HEK293 (cell line): ENCODE results near the gene TMEM184C.

ENCODE experiments used
- CTCF ChIA-PET: fragments of 350-600 bp; formaldehyde crosslinking; extraction: SDS; loops from one replicate; lab custom pipeline; 2021; ENCODE audit warnings: antibody characterized with exemption; lab: Yijun Ruan, JAX
- POLR2A ChIA-PET: fragments of 300-600 bp; formaldehyde crosslinking; extraction: SDS; loops from one replicate; lab custom pipeline; 2020; ENCODE audit warnings: antibody characterized with exemption, inconsistent platforms; lab: Yijun Ruan, JAX
- H3K27ac ChIP-seq: fragments of 200-500 bp; sonication (Bioruptor generic); 2 replicates; pipeline ENCODE4 v1.5.1; 2014; ENCODE audit warnings: low read depth, low read length, control low read depth, inconsistent platforms; ENCODE audit errors: extremely low read depth
- H3K36me3 ChIP-seq, 2 experiments: fragments of 200-500 bp in 1 of 2; sonication (Bioruptor generic) in 1 of 2; 1 replicate in 1 of 2; 2 replicates in 1 of 2; pipeline ENCODE4 v1.5.1; 2014 to 2017; ENCODE audit warnings: inconsistent platforms in 2 of 2, low read length in 2 of 2; ENCODE audit not compliant: control insufficient read depth in 2 of 2, insufficient read depth in 1 of 2
- H3K4me1 ChIP-seq: fragments of 200-500 bp; sonication (Bioruptor generic); 2 replicates; pipeline ENCODE4 v1.5.1; 2014; ENCODE audit warnings: mild to moderate bottlenecking, low read length, inconsistent platforms; ENCODE audit not compliant: control insufficient read depth, insufficient read depth
- H3K4me3 ChIP-seq: 2 replicates; pipeline ENCODE4 v1.5.1; 2011; ENCODE audit warnings: low read depth, mild to moderate bottlenecking, control low read depth, low read length, moderate library complexity
- H3K9me3 ChIP-seq: fragments of 200-500 bp; sonication (Bioruptor generic); 2 replicates; pipeline ENCODE4 v1.5.1; 2014; ENCODE audit warnings: low read depth, low read length, inconsistent platforms; ENCODE audit not compliant: control insufficient read depth, insufficient read depth
- BCL11B ChIP-seq: fragments of 450-650 bp; formaldehyde crosslinking; IDR thresholded peaks from 2 replicates; pipeline ENCODE4 v1.5.1; 2016; ENCODE audit warnings: low read depth, missing biosample characterization, missing genetic modification characterization
- FEZF1 ChIP-seq: fragments of 450-650 bp; formaldehyde crosslinking; IDR thresholded peaks from 2 replicates; pipeline ENCODE4 v1.5.1; 2016; ENCODE audit warnings: missing biosample characterization, missing genetic modification characterization
- MZF1 ChIP-seq: fragments of 450-650 bp; formaldehyde crosslinking; IDR thresholded peaks from 2 replicates; pipeline ENCODE4 v1.5.1; 2017; ENCODE audit warnings: missing biosample characterization, missing genetic modification characterization, borderline replicate concordance
- ZBTB20 ChIP-seq: fragments of 450-650 bp; formaldehyde crosslinking; IDR thresholded peaks from 2 replicates; pipeline ENCODE4 v1.5.1; 2016; ENCODE audit warnings: missing biosample characterization, missing genetic modification characterization
- ZNF155 ChIP-seq: fragments of 450-650 bp; formaldehyde crosslinking; IDR thresholded peaks from 2 replicates; pipeline ENCODE4 v1.5.1; 2016; ENCODE audit warnings: missing biosample characterization, missing genetic modification characterization
- ZNF175 ChIP-seq: fragments of 450-650 bp; formaldehyde crosslinking; IDR thresholded peaks from 2 replicates; pipeline ENCODE4 v1.5.1; 2016; ENCODE audit warnings: missing biosample characterization, missing genetic modification characterization
- ZNF19 ChIP-seq: fragments of 450-650 bp; formaldehyde crosslinking; IDR thresholded peaks from 2 replicates; pipeline ENCODE4; 2016; ENCODE audit warnings: missing biosample characterization, missing genetic modification characterization, low read depth
- ZNF24 ChIP-seq: fragments of 450-650 bp; formaldehyde crosslinking; IDR thresholded peaks from 2 replicates; pipeline ENCODE4 v1.5.1; 2016; ENCODE audit warnings: missing biosample characterization, missing genetic modification characterization
- ZNF248 ChIP-seq: fragments of 450-650 bp; formaldehyde crosslinking; IDR thresholded peaks from 2 replicates; pipeline ENCODE4 v1.5.1; 2017; ENCODE audit warnings: missing biosample characterization, missing genetic modification characterization
- ZNF341 ChIP-seq: fragments of 450-650 bp; formaldehyde crosslinking; IDR thresholded peaks from 2 replicates; pipeline ENCODE4; 2016; ENCODE audit warnings: low read depth, missing biosample characterization, missing genetic modification characterization
- ZNF394 ChIP-seq: fragments of 450-650 bp; formaldehyde crosslinking; IDR thresholded peaks from 2 replicates; pipeline ENCODE4 v1.5.1; 2016; ENCODE audit warnings: missing biosample characterization, missing genetic modification characterization, mild to moderate bottlenecking, moderate library complexity, borderline replicate concordance
- ZNF48 ChIP-seq: fragments of 450-650 bp; formaldehyde crosslinking; IDR thresholded peaks from 2 replicates; pipeline ENCODE4 v1.5.1; 2016; ENCODE audit warnings: missing biosample characterization, missing genetic modification characterization
- ZNF510 ChIP-seq: fragments of 450-650 bp; formaldehyde crosslinking; IDR thresholded peaks from 2 replicates; pipeline ENCODE4 v1.5.1; 2018; ENCODE audit warnings: mild to moderate bottlenecking, missing genetic modification characterization, missing biosample characterization; ENCODE audit not compliant: insufficient replicate concordance
- ZNF558 ChIP-seq: fragments of 450-650 bp; formaldehyde crosslinking; IDR thresholded peaks from 2 replicates; pipeline ENCODE4 v1.5.1; 2016; ENCODE audit warnings: missing biosample characterization, missing genetic modification characterization
- ZNF585B ChIP-seq: fragments of 450-650 bp; formaldehyde crosslinking; IDR thresholded peaks from 2 replicates; pipeline ENCODE4 v1.5.1; 2016; ENCODE audit warnings: missing biosample characterization, missing genetic modification characterization
- ZNF621 ChIP-seq: fragments of 450-650 bp; formaldehyde crosslinking; IDR thresholded peaks from 2 replicates; pipeline ENCODE4 v1.5.1; 2017; ENCODE audit warnings: missing biosample characterization, missing genetic modification characterization
- TF ChIP-seq, protein P1 (sequence below): fragments of 450-650 bp; formaldehyde crosslinking; IDR thresholded peaks from 2 replicates; pipeline ENCODE4 v1.5.1; 2016; ENCODE audit warnings: missing biosample characterization, missing genetic modification characterization
- TF ChIP-seq, protein P2 (sequence below): fragments of 450-650 bp; formaldehyde crosslinking; IDR thresholded peaks from 2 replicates; pipeline ENCODE4 v1.5.1; 2016; ENCODE audit warnings: missing biosample characterization, missing genetic modification characterization, borderline replicate concordance
- TF ChIP-seq, protein P3 (sequence below): sonication (generic); formaldehyde crosslinking; IDR thresholded peaks from 2 replicates; pipeline ENCODE4 v1.8.1; 2022; ENCODE audit warnings: mild to moderate bottlenecking, moderate library complexity, missing genetic modification reagents
- TF ChIP-seq, protein P4 (sequence below): fragments of 450-650 bp; formaldehyde crosslinking; IDR thresholded peaks from 2 replicates; pipeline ENCODE4 v1.5.1; 2017; ENCODE audit warnings: missing biosample characterization, missing genetic modification characterization

TMEM184C gene

DNA sequence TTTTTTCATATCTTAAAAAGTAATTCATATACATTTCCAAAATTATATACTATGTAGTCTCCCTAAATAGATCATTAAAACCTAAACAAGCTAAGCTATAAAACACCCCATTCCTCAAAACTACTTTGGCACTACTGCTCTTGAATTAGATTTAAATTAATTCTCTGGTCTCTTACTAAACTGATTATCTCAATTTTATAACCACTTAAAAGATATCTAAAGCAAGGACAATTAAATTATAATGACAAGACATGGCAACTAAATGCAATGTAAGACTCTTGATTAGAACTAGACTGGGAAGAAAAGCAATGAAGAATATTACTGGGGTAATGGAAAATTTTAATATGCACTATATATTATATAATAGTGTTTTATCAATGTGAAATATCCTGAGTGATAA is 27.9 kb downstream of the TMEM184C start (continued):
- TF ChIP-seq, protein P1, sequence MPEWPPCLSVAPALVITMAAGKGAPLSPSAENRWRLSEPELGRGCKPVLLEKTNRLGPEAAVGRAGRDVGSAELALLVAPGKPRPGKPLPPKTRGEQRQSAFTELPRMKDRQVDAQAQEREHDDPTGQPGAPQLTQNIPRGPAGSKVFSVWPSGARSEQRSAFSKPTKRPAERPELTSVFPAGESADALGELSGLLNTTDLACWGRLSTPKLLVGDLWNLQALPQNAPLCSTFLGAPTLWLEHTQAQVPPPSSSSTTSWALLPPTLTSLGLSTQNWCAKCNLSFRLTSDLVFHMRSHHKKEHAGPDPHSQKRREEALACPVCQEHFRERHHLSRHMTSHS (tag by site-specific recombination), result no peak
- TF ChIP-seq ZNF394 (tag by site-specific recombination) (no peak), ZNF341 (tag by site-specific recombination) (no peak), ZNF155 (no peak), ZNF585B (tag by site-specific recombination) (no peak), ZNF510 (tag by site-specific recombination) (no peak)
- TF ChIP-seq, protein P2, sequence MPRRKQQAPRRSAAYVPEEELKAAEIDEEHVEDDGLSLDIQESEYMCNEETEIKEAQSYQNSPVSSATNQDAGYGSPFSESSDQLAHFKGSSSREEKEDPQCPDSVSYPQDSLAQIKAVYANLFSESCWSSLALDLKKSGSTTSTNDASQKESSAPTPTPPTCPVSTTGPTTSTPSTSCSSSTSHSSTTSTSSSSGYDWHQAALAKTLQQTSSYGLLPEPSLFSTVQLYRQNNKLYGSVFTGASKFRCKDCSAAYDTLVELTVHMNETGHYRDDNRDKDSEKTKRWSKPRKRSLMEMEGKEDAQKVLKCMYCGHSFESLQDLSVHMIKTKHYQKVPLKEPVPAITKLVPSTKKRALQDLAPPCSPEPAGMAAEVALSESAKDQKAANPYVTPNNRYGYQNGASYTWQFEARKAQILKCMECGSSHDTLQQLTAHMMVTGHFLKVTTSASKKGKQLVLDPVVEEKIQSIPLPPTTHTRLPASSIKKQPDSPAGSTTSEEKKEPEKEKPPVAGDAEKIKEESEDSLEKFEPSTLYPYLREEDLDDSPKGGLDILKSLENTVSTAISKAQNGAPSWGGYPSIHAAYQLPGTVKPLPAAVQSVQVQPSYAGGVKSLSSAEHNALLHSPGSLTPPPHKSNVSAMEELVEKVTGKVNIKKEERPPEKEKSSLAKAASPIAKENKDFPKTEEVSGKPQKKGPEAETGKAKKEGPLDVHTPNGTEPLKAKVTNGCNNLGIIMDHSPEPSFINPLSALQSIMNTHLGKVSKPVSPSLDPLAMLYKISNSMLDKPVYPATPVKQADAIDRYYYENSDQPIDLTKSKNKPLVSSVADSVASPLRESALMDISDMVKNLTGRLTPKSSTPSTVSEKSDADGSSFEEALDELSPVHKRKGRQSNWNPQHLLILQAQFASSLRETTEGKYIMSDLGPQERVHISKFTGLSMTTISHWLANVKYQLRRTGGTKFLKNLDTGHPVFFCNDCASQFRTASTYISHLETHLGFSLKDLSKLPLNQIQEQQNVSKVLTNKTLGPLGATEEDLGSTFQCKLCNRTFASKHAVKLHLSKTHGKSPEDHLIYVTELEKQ, result no peak

DNA sequence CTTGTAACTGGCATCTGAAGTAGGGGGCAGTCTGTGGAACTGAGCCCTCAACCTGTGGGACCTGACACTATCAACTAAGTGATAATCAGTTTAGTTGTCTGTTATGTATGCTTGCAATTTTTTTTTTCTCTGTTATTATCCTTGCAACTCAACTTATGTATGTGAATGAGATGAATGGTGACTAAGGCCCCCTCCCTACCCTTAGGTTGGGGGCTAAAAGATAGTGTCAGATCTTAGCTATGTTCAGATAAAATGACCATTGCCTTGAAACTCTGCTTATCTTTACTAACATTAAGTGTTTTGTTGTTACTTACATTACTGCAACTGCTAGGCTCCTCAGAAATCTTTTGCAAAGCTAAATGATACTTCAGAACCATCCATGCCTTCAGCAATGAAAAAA is 31.5 kb downstream of the TMEM184C start:
- H3K4me1 ChIP-seq, result no peaks in the 10 kb centered on the region
- ChIA-PET POLR2A (no interaction called here), CTCF (no interaction called here)
- TF ChIP-seq ZBTB20 (tag by site-specific recombination) (no peak), ZNF510 (tag by site-specific recombination) (no peak), MZF1 (tag by site-specific recombination) (no peak), ZNF175 (tag by site-specific recombination) (no peak), FEZF1 (tag by site-specific recombination) (no peak), ZNF248 (tag by site-specific recombination) (no peak), BCL11B (tag by site-specific recombination) (no peak), ZNF155 (no peak), ZNF19 (no peak), ZNF621 (tag by site-specific recombination) (no peak), ZNF24 (tag by site-specific recombination) (no peak), ZNF48 (tag by site-specific recombination) (no peak), ZNF558 (tag by site-specific recombination) (no peak)
- TF ChIP-seq, protein P2, result no peak
- TF ChIP-seq, protein P3, sequence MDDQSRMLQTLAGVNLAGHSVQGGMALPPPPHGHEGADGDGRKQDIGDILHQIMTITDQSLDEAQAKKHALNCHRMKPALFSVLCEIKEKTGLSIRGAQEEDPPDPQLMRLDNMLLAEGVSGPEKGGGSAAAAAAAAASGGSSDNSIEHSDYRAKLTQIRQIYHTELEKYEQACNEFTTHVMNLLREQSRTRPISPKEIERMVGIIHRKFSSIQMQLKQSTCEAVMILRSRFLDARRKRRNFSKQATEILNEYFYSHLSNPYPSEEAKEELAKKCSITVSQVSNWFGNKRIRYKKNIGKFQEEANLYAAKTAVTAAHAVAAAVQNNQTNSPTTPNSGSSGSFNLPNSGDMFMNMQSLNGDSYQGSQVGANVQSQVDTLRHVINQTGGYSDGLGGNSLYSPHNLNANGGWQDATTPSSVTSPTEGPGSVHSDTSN, result no peak
- TF ChIP-seq, protein P4, sequence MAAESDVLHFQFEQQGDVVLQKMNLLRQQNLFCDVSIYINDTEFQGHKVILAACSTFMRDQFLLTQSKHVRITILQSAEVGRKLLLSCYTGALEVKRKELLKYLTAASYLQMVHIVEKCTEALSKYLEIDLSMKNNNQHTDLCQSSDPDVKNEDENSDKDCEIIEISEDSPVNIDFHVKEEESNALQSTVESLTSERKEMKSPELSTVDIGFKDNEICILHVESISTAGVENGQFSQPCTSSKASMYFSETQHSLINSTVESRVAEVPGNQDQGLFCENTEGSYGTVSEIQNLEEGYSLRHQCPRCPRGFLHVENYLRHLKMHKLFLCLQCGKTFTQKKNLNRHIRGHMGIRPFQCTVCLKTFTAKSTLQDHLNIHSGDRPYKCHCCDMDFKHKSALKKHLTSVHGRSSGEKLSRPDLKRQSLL (tag by site-specific recombination), result no peak
- H3K4me3 ChIP-seq, result no peak overlapping the region
- H3K36me3 ChIP-seq, result peaks cover 3 to 12% of the 10 kb centered on the region in 2 experiments; a peak in 2 of 3 replicates
- no peak overlapping the region for H3K27ac ChIP-seq
- H3K9me3 ChIP-seq, result no peaks in the 10 kb centered on the region
